Keratinocyte (primary cell): ENCODE data around the gene NLRC5.

Experiments
- CTCF ChIP-seq, 3 experiments: IDR thresholded peaks in 1 of 3; conservative IDR thresholded peaks in 1 of 3; optimal IDR thresholded peaks in 1 of 3; 2 replicates in 2 of 3; 3 replicates in 1 of 3; pipeline versions ENCODE3 to v1.5.1; 2011; ENCODE audit warnings: low read length in 3 of 3, mild to moderate bottlenecking in 3 of 3, moderate library complexity in 2 of 3, control low read depth in 1 of 3, inconsistent platforms in 1 of 3; ENCODE audit not compliant: insufficient read depth in 2 of 3; ENCODE audit errors: extremely low read depth in 1 of 3
- EZH2 ChIP-seq: IDR thresholded peaks from one replicate; pipeline ENCODE4 v1.6.1; 2012; ENCODE audit warnings: inconsistent platforms, mild to moderate bottlenecking, low read length, moderate library complexity

GRCh38 chr16:57001026-57001679 is 11.8 kb downstream of the NLRC5 start:
- no peak for TF ChIP-seq CTCF (optimal IDR thresholded peaks at IDR 0.05 in 1 of 3, IDR thresholded peaks at IDR 0.05 in 1 of 3, conservative IDR thresholded peaks at IDR 0.05 in 1 of 3; ENCODE audit: extremely low read depth in 1 of 3, insufficient read depth in 2 of 3, low read length in 3 of 3)
- no peak for TF ChIP-seq EZH2
